HEK293 (cell line): ENCODE measurements around the gene UGT3A1.

Experiments
- CTCF ChIA-PET: fragments of 350-600 bp; formaldehyde crosslinking; extraction: SDS; loops from one replicate; lab custom pipeline; 2021; ENCODE audit warnings: antibody characterized with exemption; lab: Yijun Ruan, JAX
- POLR2A ChIA-PET: fragments of 300-600 bp; formaldehyde crosslinking; extraction: SDS; loops from one replicate; lab custom pipeline; 2020; ENCODE audit warnings: antibody characterized with exemption, inconsistent platforms; lab: Yijun Ruan, JAX
- H3K27ac ChIP-seq: fragments of 200-500 bp; sonication (Bioruptor generic); 2 replicates; pipeline ENCODE4 v1.5.1; 2014; ENCODE audit warnings: low read depth, low read length, control low read depth, inconsistent platforms; ENCODE audit errors: extremely low read depth
- H3K36me3 ChIP-seq, 2 experiments: fragments of 200-500 bp in 1 of 2; sonication (Bioruptor generic) in 1 of 2; 1 replicate in 1 of 2; 2 replicates in 1 of 2; pipeline ENCODE4 v1.5.1; 2014 to 2017; ENCODE audit warnings: inconsistent platforms in 2 of 2, low read length in 2 of 2; ENCODE audit not compliant: control insufficient read depth in 2 of 2, insufficient read depth in 1 of 2
- H3K4me1 ChIP-seq: fragments of 200-500 bp; sonication (Bioruptor generic); 2 replicates; pipeline ENCODE4 v1.5.1; 2014; ENCODE audit warnings: mild to moderate bottlenecking, low read length, inconsistent platforms; ENCODE audit not compliant: control insufficient read depth, insufficient read depth
- H3K4me3 ChIP-seq: 2 replicates; pipeline ENCODE4 v1.5.1; 2011; ENCODE audit warnings: low read depth, mild to moderate bottlenecking, control low read depth, low read length, moderate library complexity
- H3K9me3 ChIP-seq: fragments of 200-500 bp; sonication (Bioruptor generic); 2 replicates; pipeline ENCODE4 v1.5.1; 2014; ENCODE audit warnings: low read depth, low read length, inconsistent platforms; ENCODE audit not compliant: control insufficient read depth, insufficient read depth
- HOXD13 ChIP-seq: sonication (generic); formaldehyde crosslinking; IDR thresholded peaks from 2 replicates; pipeline ENCODE4 v1.8.0; 2022; ENCODE audit warnings: missing genetic modification reagents, borderline replicate concordance
- KLF8 ChIP-seq: fragments of 450-650 bp; formaldehyde crosslinking; IDR thresholded peaks from 2 replicates; pipeline ENCODE4 v1.5.1; 2016; ENCODE audit warnings: missing biosample characterization, missing genetic modification characterization
- MYNN ChIP-seq: fragments of 450-650 bp; formaldehyde crosslinking; IDR thresholded peaks from 2 replicates; pipeline ENCODE4 v1.5.1; 2016; ENCODE audit warnings: missing biosample characterization, missing genetic modification characterization, borderline replicate concordance
- ZBTB10 ChIP-seq: fragments of 450-650 bp; formaldehyde crosslinking; IDR thresholded peaks from 2 replicates; pipeline ENCODE4 v1.5.1; 2016; ENCODE audit warnings: missing biosample characterization, missing genetic modification characterization
- ZBTB11 ChIP-seq: fragments of 450-650 bp; formaldehyde crosslinking; conservative IDR thresholded peaks from 2 replicates; pipeline ENCODE4 v1.5.1; 2016; ENCODE audit warnings: low read depth, missing biosample characterization, missing genetic modification characterization
- ZFP69B ChIP-seq: fragments of 450-650 bp; formaldehyde crosslinking; IDR thresholded peaks from 2 replicates; pipeline ENCODE4 v1.5.1; 2016; ENCODE audit warnings: missing biosample characterization, missing genetic modification characterization
- ZNF133 ChIP-seq: fragments of 450-650 bp; formaldehyde crosslinking; IDR thresholded peaks from 2 replicates; pipeline ENCODE4 v1.5.1; 2016; ENCODE audit warnings: missing biosample characterization, missing genetic modification characterization
- ZNF146 ChIP-seq: fragments of 450-650 bp; formaldehyde crosslinking; IDR thresholded peaks from 2 replicates; pipeline ENCODE4 v1.5.1; 2016; ENCODE audit warnings: missing biosample characterization, missing genetic modification characterization
- ZNF175 ChIP-seq: fragments of 450-650 bp; formaldehyde crosslinking; IDR thresholded peaks from 2 replicates; pipeline ENCODE4 v1.5.1; 2016; ENCODE audit warnings: missing biosample characterization, missing genetic modification characterization
- ZNF214 ChIP-seq: fragments of 450-650 bp; formaldehyde crosslinking; IDR thresholded peaks from 2 replicates; pipeline ENCODE4 v1.5.1; 2017; ENCODE audit warnings: missing biosample characterization, mild to moderate bottlenecking, missing genetic modification characterization, borderline replicate concordance
- ZNF280C ChIP-seq: fragments of 450-650 bp; formaldehyde crosslinking; IDR thresholded peaks from 2 replicates; pipeline ENCODE4 v1.5.1; 2016; ENCODE audit warnings: missing biosample characterization, missing genetic modification characterization
- ZNF302 ChIP-seq: fragments of 450-650 bp; formaldehyde crosslinking; IDR thresholded peaks from 2 replicates; pipeline ENCODE4 v1.5.1; 2016; ENCODE audit warnings: missing biosample characterization, missing genetic modification characterization, low read depth
- ZNF433 ChIP-seq: fragments of 450-650 bp; formaldehyde crosslinking; IDR thresholded peaks from 2 replicates; pipeline ENCODE4 v1.5.1; 2016; ENCODE audit warnings: missing biosample characterization, missing genetic modification characterization, low read depth
- ZNF501 ChIP-seq: fragments of 450-650 bp; formaldehyde crosslinking; IDR thresholded peaks from 2 replicates; pipeline ENCODE4 v1.5.1; 2016; ENCODE audit warnings: missing biosample characterization, missing genetic modification characterization
- ZNF561 ChIP-seq: fragments of 450-650 bp; IDR thresholded peaks from 2 replicates; pipeline ENCODE4 v1.5.1; 2018; ENCODE audit warnings: missing biosample characterization, missing genetic modification characterization, borderline replicate concordance
- ZNF791 ChIP-seq: fragments of 450-650 bp; formaldehyde crosslinking; IDR thresholded peaks from 2 replicates; pipeline ENCODE4 v1.5.1; 2016; ENCODE audit warnings: missing biosample characterization, missing genetic modification characterization
- ZNF830 ChIP-seq: fragments of 450-650 bp; IDR thresholded peaks from 2 replicates; pipeline ENCODE4 v1.5.0; 2018; ENCODE audit warnings: missing biosample characterization, missing genetic modification characterization, low read depth, mild to moderate bottlenecking, moderate library complexity

The UGT3A1 gene

GRCh38 chr5:35990520-35990919 lies 670 bp downstream of the UGT3A1 start:
- H3K9me3 ChIP-seq: no peaks in the 10 kb centered on the region
- ChIA-PET CTCF (interaction anchor here (0.6 kb wide), 1 partner anchor 700 kb away, joined by 4 read pairs; no protein-coding TSS in a partner anchor), POLR2A (no interaction called here)
- H3K4me3 ChIP-seq: no peak overlapping the region
- TF ChIP-seq ZNF214 (tag by site-specific recombination): no peak
- TF ChIP-seq ZNF146 (tag by site-specific recombination): no peak
- TF ChIP-seq ZBTB11: no peak
- H3K36me3 ChIP-seq: no peaks in the 10 kb centered on the region
- H3K4me1 ChIP-seq: no peaks in the 10 kb centered on the region
- no peak overlapping the region for H3K27ac ChIP-seq

- H3K9me3 ChIP-seq: no peaks in the 10 kb centered on the region
- CTCF ChIA-PET: interaction anchor here (0.6 kb wide), 1 partner anchor 427 kb away, joined by 3 read pairs; no protein-coding TSS in a partner anchor
- no peak overlapping the region for H3K4me3 ChIP-seq
- no peaks in the 10 kb centered on the region for H3K4me1 ChIP-seq
- H3K27ac ChIP-seq: no peak overlapping the region
- H3K36me3 ChIP-seq: no peaks in the 10 kb centered on the region
- POLR2A ChIA-PET: no interaction called here
- TF ChIP-seq ZNF280C (tag by site-specific recombination): no peak
- no peak for TF ChIP-seq ZNF501 (tag by site-specific recombination)
- no peak for TF ChIP-seq MYNN (tag by site-specific recombination)
- TF ChIP-seq ZNF133 (tag by site-specific recombination): no peak
- TF ChIP-seq ZNF791 (tag by site-specific recombination): no peak
- no peak for TF ChIP-seq ZNF830 (tag by site-specific recombination)
- no peak for TF ChIP-seq ZFP69B (tag by site-specific recombination)
- no peak for TF ChIP-seq ZBTB10 (tag by site-specific recombination)
- no peak for TF ChIP-seq KLF8 (tag by site-specific recombination)
- TF ChIP-seq ZNF302 (tag by site-specific recombination): no peak
- no peak for TF ChIP-seq HOXD13 (CRISPR knock-in tag)
- TF ChIP-seq ZNF433 (tag by site-specific recombination): no peak
- TF ChIP-seq ZNF175 (tag by site-specific recombination): no peak
- TF ChIP-seq ZNF561 (tag by site-specific recombination): no peak
Observed at GRCh38 chr5:35988529-35988928, 2.7 kb downstream of the UGT3A1 start.
